HT-29 (cell line): ENCODE data around the gene KIF13A. TPM values are rescaled to one million over a fixed set of nuclear protein-coding genes. Genes with fewer than 3 reads are reported as not detected.
A peak's percentile ranks its signal among the peaks of the same experiment; 100 is the strongest.
"Not testable (repeated sequence)": the region's sequence is repeated elsewhere in the genome, so short reads cannot be mapped to it uniquely, and the experiment has no call there.

ENCODE experiments used
- DNase-seq: peaks from one replicate; pipeline ENCODE4 v3.0.0-alpha.2; 2015; ENCODE audit warnings: low spot score
- total RNA-seq: library from RNA; depleted of rRNA; stranded (reverse); fragments of >200 nt; shearing (Covaris generic); gene quantifications from 2 replicates; pipeline ENCODE4 v1.2.3, GENCODE V29; 2014

Gene KIF13A
- total RNA-seq, 1 experiment from 2014 or later, result 24.4 TPM

DNA sequence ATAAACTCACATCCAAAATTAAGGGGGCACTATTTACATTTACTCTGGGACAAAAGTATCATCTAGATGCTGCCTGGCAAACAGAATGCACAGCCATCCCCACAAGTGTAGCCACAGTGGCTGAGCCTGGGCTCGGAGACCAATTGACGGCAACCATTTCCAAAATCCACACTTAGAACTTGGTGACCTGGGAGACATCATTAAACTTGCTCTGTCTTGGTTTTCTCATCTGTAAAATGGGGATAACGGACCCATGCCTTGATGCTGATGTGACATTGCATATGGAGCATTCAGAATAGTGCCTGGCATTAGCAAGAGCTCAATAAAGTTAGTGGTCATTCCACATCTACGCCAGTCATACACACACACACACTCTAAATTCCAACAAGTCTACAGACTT lies 140.7 kb downstream of the KIF13A start:
- DNase-seq, result no peak

DNA sequence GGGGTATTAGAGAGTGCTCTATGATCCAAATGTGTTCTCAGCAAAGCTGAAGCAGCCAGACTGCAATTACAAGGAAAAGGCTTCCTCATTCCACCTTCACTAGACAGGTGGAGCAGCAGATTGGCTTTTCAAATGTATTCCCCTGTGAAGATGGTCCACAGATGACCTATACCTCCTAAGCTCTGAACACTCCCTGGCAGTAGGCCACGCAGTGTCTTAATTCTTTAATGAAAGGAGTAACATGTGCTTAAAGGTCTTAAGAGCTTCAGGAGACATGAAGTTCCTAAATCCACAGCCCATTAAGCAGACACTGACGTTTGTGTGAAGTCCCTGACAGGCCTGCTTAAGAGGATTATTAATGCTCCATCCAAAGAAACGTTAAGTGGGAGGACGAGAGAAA lies 141.8 kb downstream of the KIF13A start:
- peak; percentile 11 for DNase-seq

- not testable (repeated sequence) for DNase-seq
Measured at GRCh38 chr6:17844967-17845366, 142.5 kb downstream of the KIF13A start.

DNA sequence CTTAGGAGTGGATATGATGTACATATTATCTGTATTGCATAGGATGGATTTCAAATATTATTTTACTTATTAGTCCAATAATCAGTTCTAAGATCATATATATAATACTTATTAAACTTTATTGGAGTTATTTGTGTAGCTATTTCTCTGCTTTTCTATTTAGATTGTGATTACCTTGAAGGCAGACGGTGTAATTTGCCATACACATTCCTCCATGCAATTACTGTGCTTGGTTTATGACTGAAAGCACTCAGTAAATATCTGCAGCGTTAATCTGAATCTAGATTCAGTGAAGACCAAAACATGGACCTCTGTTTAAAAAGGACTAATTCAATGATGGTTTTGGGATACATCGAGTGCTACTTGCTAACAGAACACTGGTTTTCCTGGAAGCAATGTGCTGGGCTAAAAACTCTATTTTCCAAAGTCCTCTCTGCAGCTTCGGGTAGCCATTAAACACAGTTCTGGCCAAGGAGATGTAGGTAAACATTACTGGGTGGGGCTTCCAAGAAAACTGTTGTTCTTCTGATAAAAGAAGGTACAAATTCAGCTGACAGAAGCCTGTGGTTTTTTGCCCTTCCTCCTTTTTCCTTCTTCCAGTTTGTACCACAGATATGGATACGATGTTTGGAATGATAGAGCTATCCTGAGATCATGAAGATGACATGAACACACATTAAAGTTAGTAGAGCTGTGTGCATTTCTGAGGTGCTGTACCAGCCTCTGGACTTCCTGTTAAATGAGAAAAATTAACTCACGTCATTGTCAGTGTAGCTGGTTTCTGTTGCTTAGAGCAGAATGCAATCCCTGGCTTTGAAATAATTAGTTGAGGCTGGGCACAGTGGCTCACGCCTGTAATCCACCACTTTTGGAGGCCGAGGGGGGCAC lies 144.3 kb downstream of the KIF13A start:
- no peak for DNase-seq

GRCh38 chr6:17842014-17842776 lies 145.2 kb downstream of the KIF13A start:
- DNase-seq, result no peak

GRCh38 chr6:17839513-17840223 lies 147.8 kb downstream of the KIF13A start:
- DNase-seq, result no peak

DNA sequence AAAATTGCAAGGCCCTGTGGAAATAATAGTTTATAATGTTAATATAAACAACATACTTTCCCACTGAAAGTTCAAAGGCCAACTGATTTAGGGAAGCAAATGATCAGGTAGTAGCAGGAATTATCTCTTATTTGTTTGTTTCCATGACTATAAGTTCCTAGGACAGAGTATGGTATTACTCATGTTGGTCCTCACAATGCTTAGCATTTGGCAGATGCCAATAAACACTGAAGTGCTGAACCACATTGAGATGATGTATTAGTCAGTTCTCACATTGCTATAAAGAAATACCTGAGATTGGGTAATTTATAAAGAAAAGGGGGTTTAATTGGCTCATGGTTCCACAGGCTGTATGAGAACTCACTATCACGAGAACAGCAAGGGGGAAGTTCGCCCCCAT lies 151.1 kb downstream of the KIF13A start:
- DNase-seq, result no peak

GRCh38 chr6:17835784-17836183 lies 151.7 kb downstream of the KIF13A start:
- no peak for DNase-seq

- no peak for DNase-seq
Measured at GRCh38 chr6:17831135-17831534, 156.3 kb downstream of the KIF13A start.

GRCh38 chr6:17829905-17830304 lies 157.5 kb downstream of the KIF13A start:
- DNase-seq, result no peak

- no peak for DNase-seq
Measured at GRCh38 chr6:17828149-17828548, 159.3 kb downstream of the KIF13A start.

GRCh38 chr6:17826301-17826700 lies 161.1 kb downstream of the KIF13A start:
- DNase-seq, result no peak

DNA sequence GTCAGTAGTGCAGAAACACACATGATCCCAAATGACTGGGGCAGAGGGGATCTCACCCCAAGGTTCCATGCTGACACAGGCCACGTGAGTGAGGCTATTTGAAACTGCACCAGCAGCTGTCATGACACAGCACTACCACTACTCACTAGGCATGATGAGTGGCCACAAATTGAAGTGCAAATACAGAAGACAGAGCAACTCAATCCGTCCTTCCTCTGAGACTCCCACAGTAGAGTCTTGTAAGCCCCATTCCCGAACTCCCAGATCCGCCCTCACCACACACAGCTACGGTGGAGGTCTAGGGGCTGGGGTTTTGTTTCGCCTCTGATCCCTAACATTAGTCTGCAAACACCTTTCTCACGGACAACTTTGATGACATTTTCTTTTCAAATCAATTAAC lies 167.4 kb downstream of the KIF13A start:
- no peak for DNase-seq

- no peak for DNase-seq
Measured at GRCh38 chr6:17817763-17818162, 169.7 kb downstream of the KIF13A start.

DNA sequence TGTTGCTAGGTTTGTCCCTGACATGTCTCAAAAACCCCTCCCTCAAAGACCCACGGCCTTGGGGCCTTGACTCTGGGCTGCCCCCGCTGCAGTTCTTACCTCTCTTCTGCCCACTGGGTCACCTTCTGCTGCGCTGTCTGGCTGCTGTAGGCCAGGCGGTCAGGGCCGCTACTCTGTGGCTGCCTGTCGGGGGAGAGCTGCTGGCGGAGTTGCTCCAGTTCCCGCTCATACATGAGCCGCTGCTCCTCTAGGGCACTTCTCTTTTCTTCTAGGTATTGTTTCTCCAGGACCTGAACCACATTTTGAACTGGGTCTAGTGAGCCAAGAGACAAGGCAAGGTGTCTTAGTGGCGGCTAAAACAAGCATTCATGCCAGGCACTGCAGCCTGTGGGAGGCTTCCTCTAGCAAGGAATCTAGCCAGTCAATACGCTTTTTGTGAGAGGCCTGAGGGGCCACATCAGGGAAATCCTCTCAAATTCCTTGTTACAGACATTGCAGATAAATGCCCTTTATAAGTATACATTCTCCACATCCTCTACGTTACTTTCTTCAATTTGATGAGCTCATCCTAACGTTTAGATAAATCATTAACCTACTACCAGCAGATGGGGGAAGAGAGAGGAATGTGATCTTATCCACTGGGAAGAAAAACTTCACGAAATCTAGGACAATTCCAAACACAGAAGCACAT lies 170.4 kb downstream of the KIF13A start:
- peak; percentile 26 for DNase-seq

DNA sequence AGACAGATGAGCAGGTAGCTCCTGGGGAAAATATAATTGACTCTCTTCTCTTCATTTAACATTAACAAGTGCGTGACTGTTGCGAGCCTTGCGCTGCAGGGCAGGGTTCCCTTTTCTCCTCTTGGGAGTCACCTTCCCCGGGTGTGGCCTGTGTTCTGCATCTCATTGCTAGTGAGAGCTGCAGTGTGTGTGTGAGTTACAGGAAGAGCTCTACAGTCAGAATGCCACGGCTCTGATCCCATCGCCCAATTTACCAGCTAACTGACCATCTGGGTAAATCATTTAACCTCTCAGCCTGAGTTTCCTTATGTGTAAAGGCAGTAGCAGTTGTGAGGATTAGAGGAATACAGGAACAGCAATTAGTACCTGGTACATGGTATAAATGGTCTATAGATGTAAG lies 173.9 kb downstream of the KIF13A start:
- no peak for DNase-seq

GRCh38 chr6:17812311-17812710 lies 175.1 kb downstream of the KIF13A start:
- DNase-seq, result no peak

- no peak for DNase-seq
Measured at GRCh38 chr6:17808609-17809008, 178.8 kb downstream of the KIF13A start.

- not testable (repeated sequence) for DNase-seq
Measured at GRCh38 chr6:17807431-17807830, 180.0 kb downstream of the KIF13A start.

GRCh38 chr6:17803409-17803808 lies 184.0 kb downstream of the KIF13A start:
- DNase-seq, result no peak

DNA sequence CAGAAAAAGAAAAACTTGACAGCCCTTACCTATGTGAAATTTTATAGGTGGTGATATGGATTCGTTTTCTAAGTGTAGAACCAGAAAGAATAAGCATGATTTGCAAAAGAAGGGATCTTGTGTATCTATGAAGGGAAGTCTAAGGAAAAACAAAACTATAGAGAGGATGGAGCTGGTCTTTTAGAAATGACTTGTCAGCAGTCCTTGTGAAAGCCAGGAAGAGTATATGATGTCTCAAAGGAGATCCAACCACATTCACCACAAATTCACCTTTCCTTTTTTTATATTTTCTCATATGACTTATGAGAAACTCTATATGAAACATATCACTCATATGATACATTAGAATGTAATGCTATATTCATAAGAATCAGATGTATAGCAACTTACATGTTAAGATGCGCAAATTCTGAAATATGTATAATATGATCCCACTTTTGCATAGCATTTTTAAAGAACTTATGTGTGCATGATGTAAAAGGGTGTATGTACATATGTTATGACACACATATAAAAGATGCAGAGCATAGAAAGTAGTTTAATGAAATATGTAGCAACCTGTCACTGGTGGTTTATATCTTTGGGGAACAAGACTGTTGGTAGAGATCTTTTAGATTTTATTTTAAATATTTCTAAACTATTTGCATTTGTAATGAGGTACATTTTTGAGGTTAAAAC lies 188.8 kb downstream of the KIF13A start:
- no peak for DNase-seq
